GM18870 (cell line): ENCODE data around the gene UBE2L6.

Experiments
- ATAC-seq: cut with Tn5 transposase; IDR thresholded peaks from one replicate; pipeline ENCODE4 v1.9.1; 2021; ENCODE audit warnings: moderate library complexity; ENCODE audit not compliant: unreplicated experiment

Gene UBE2L6

DNA sequence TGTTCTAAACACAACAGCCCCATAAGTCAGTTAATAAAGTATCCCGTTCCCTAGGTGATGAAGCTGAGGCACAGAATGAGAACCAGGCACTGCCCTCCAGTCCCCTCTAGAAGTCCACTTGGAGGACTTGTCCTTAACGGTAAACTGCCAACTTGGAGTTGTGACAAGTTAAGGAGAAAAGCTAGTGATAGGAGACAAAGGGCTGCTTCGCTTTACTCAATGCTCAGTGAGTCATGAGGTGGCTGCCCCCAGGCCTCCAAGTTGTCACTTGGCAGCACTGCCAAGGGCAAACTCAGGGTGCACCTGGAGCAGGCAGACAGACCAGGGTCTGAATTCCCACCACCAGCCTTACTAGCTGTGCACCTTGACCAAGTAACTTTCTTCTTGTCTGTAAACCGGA is 65.5 kb downstream of the UBE2L6 start:
- ATAC-seq: no peak
